AG20443 (cell line): ENCODE results near the gene ERBB3.
"Not testable (repeated sequence)": the region's sequence is repeated elsewhere in the genome, so short reads cannot be mapped to it uniquely, and the experiment has no call there.

ENCODE experiments used
- DNase-seq: peaks from one replicate; pipeline ENCODE4 v3.0.0; 2012; ENCODE audit warnings: low spot score, mixed read lengths

The ERBB3 gene

GRCh38 chr12:56079723-56080555 lies at the start of gene ERBB3:
Gene ERBB3 (plus strand): TSS chr12:56080165. CDS start chr12:56080301, 136 bp downstream.
- peak; percentile 96 for DNase-seq

GRCh38 chr12:56031987-56032386 lies 48.0 kb upstream of the ERBB3 start:
- DNase-seq: no peak

DNA sequence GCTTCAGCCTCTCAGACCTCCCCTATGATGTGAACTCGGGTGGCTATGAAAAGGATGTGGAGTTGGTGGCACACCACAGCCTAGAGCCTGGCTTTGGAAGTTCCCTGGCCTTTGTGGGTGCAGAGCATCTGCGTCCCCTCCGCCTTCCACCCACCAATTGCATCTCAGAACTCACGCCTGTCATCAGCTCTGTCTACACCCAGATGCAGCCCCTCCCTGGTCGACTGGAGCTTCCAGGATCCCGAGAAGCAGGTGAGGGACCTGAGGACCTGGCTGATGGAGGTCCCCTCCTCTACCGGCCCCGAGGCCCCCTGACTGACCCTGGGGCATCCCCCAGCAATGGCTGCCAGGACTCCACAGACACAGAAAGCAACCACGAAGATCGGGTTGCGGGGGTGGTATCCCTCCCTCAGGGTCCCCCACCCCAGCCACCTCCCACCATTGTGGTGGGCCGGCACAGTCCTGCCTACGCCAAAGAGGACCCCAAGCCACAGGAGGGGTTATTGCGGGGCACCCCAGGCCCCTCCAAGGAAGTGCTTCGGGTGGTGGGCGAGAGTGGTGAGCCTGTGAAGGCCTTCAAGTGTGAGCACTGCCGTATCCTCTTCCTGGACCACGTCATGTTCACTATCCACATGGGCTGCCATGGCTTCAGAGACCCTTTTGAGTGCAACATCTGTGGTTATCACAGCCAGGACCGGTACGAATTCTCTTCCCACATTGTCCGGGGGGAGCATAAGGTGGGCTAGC lies 45.2 kb upstream of the ERBB3 start:
- DNase-seq: no peak

- no peak for DNase-seq
These were observed 42.8 kb upstream of the ERBB3 start for GRCh38 chr12:56037161-56037560.

- no peak for DNase-seq
These were observed 41.8 kb upstream of the ERBB3 start for GRCh38 chr12:56038022-56038655.

- DNase-seq: no peak
These were observed 39.8 kb upstream of the ERBB3 start for GRCh38 chr12:56040151-56040550.

GRCh38 chr12:56040963-56041551 lies 38.9 kb upstream of the ERBB3 start:
- no peak for DNase-seq

DNA sequence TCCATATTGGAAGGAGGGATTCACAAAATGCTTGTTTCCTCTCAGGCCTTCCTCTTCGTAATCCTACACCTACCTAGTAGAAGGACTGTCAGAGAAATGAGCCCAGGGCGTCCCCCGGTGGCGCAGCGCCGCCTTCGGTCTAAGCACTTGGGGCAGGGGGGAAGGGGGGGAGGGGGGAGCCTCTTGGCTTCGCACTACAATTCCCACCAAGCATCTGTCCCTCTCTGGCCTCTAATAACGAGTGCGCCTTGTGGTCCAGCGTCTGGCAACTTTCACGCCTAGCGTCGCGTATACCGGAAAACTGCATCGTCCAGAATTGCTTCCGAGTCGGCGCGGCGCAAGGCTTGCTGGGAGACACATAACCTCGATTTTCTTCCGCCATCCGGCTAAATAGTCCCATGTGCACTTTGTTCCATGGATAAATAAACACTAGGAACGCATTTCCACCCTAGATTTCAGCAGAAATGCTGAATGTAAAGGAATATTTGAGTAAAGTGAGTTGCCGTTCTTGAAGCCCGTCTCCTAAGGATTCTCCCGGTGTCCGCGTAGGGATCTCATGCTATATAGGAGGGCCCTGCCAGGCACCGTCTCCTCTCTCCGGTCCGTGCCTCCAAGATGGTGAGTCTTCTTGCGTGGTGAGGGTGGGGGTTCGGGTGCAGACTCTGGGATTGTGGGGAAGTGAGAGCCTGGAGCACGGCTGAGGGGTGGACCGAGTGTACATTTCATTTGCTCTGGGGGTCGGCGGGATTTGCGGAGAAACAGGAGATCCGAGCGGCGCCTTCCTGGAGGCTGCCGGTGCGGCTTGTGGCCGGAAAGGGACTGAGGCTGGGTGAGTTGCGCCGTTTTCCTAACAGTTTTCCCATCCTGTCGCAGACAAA lies 38.2 kb upstream of the ERBB3 start, which contains the start of gene RPS26:
Gene RPS26 (plus strand): TSS at position 367 of the 878 bp plus-strand sequence. CDS start 249 bp downstream, at position 616.
- peak; percentile 94 for DNase-seq

GRCh38 chr12:56042430-56042813 lies 37.5 kb upstream of the ERBB3 start:
- not testable (repeated sequence) for DNase-seq

GRCh38 chr12:56042843-56043242 lies 37.1 kb upstream of the ERBB3 start:
- DNase-seq: no peak

DNA sequence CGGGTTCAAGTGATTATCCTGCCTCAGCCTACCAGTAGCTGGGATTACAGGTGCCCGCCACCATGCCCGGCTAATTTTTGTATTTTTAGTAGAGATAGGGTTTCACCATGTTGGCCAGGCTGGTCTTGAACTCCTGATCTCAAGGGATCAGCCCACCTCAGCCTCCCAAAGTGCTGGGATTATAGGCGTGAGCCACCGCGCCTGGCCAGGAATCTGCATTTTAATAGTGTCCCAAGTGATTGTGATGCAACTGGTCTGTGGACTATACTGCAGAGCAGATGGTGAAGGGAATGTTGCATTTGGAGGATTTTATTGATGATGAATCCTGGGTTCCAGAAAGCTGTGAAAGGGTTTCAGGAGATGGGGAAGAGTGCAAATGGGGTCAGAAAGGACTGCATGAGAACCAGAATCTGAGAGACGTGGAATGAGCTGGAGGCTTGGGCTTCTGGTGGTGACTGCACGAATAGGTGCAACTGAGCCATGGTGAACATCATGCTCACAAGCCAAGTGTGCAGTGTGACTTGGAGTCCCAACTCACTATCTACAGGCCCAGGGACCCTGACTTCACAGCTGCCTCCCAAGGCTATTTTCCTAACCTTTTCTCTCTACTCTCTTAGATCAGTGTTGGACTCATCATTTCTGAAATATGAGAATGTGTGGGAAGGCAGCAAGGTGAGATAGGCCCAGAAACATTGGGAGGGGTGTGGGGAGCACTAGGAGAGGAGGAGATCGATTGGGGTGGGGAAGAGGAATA lies 33.8 kb upstream of the ERBB3 start:
- DNase-seq: no peak

DNA sequence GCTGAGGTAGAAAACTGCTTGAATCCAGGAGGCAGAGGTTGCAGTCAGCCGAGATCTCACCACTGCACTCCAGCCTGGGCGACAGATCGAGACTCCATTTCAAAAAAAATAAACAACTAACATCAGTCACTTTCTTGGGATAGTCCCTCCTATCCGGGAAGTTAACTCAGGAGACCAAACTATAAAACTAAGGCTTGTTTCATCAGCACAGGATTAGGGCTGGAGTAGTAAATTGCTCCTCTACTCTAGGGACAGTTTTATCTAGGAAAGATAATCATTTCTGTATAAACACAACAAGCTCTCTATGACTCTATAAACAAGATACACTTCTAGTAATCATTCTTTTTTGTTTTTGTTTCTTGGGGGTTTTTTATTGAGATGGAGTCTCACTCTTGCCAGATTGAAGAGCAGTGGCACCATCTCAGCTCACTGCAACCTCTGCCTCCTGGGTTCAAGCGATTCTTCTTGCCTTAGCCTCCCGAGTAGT lies 26.5 kb upstream of the ERBB3 start:
- no peak for DNase-seq

DNA sequence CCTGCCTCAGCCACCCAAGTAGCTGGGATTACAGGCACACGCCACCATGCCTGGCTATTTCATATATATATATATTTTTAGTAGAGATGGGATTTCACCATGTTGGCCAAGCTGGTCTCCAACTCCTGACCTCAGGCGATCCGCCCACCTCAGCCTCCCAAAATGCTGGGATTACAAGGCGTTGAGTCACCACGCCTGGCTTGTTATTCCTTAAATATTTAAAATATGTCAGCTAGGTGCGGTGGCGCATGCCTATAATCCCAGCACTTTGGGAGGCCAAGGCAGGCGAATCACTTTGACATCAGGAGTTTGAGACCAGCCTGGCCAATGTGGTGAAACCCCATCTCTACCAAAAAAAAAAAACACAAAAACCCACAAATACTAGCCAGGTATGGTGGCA lies 20.0 kb upstream of the ERBB3 start:
- not testable (repeated sequence) for DNase-seq

GRCh38 chr12:56061982-56062381 lies 18.0 kb upstream of the ERBB3 start:
- DNase-seq: no peak

GRCh38 chr12:56062996-56063395 lies 17.0 kb upstream of the ERBB3 start:
- DNase-seq: no peak

DNA sequence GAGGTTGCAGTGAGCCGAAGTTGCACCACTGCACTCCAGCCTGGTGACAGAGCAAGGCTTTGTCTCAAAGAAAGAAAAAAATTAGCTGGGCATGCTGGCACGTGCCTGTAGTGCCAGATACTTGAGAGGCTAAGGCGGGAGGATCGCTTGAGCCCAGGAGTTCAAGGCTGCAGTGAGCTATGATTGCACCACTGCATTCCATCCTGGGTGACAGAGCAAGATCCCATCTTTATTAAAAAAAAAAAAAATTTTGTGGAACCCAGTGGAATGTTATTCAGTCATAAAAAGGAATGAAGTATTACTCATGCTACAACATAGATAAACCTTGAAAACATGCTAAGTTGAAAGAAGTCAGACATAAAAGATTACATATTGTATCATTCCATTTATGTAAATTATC lies 8.3 kb upstream of the ERBB3 start:
- DNase-seq: no peak

DNA sequence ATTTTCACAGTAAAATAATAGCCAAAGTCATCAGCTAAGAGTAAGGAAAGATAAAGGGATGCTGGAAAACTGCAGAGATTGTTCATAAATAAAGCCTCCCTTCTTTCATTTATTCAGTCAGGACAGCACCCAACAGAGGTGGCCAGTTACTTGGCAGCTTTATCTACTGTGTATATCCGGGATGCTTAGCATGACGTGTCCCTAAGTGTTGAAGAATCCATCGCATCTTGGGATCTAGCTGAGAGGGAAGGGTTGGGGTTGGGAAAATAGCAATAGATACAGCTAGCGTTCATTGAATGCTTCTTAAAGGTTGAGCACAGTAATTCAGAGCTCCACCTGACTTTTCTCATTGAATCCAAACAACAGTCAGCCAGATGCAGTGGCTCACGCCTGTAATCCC lies 5.6 kb upstream of the ERBB3 start:
- no peak for DNase-seq

- DNase-seq: not testable (repeated sequence)
These were observed 2.0 kb upstream of the ERBB3 start for GRCh38 chr12:56077966-56078365.

- no peak for DNase-seq
These were observed 1.5 kb upstream of the ERBB3 start for GRCh38 chr12:56078427-56078826.
